Sigmoid colon (tissue), 3 donors: ENCODE measurements around the gene STAP1.

Source experiments
- POLR2A ChIP-seq, 2 donors: fragments of 450-650 bp; IDR thresholded peaks; one replicate each; pipeline ENCODE4 v1.6.1; 2016; ENCODE audit warnings: antibody characterized with exemption in 2 of 2, mild to moderate bottlenecking in 2 of 2, moderate library complexity in 2 of 2
- TF ChIP-seq, protein P1 (sequence below), 4 experiments: fragments of 450-650 bp in 3 of 4; fragments of 200-600 bp in 1 of 4; IDR thresholded peaks; one replicate each; pipeline ENCODE4 v1.5.1; 2016 to 2019; ENCODE audit warnings: antibody characterized with exemption in 4 of 4, mild to moderate bottlenecking in 3 of 4, moderate library complexity in 2 of 4

DNA sequence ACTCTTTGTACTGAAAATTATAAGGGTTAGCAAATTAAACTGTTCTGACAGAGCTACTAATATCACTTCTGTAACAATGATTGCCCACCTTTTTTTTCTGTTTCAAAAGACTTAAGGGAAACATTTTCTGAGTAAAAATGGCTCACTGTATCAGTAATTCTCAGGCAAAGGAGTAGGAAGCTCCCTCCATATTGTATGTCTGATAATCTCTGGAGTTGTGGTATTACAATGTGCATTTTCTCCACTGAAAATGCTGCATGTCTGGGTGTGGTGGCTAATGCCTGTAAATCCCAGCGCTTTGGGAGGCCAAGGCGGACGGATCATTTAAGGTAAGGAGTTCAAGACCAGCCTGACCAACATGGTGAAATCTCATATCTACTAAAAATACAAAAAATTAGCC is 4.4 kb upstream of the STAP1 start:
- TF ChIP-seq, protein P1, sequence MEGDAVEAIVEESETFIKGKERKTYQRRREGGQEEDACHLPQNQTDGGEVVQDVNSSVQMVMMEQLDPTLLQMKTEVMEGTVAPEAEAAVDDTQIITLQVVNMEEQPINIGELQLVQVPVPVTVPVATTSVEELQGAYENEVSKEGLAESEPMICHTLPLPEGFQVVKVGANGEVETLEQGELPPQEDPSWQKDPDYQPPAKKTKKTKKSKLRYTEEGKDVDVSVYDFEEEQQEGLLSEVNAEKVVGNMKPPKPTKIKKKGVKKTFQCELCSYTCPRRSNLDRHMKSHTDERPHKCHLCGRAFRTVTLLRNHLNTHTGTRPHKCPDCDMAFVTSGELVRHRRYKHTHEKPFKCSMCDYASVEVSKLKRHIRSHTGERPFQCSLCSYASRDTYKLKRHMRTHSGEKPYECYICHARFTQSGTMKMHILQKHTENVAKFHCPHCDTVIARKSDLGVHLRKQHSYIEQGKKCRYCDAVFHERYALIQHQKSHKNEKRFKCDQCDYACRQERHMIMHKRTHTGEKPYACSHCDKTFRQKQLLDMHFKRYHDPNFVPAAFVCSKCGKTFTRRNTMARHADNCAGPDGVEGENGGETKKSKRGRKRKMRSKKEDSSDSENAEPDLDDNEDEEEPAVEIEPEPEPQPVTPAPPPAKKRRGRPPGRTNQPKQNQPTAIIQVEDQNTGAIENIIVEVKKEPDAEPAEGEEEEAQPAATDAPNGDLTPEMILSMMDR (IDR thresholded peaks at IDR 0.05), result no peak
- no peak for TF ChIP-seq POLR2A (IDR thresholded peaks at IDR 0.05)
